Astrocyte of the spinal cord (primary cell): ENCODE data around the gene CCDC110.

Experiments
- DNase-seq: peaks from one replicate; pipeline ENCODE4 v3.0.0; 2011; ENCODE audit warnings: low read depth, low spot score
- H3K4me3 ChIP-seq: 2 replicates; pipeline ENCODE4 v1.5.1; 2011; ENCODE audit warnings: low read depth, mild to moderate bottlenecking, low read length, moderate library complexity
- CTCF ChIP-seq: IDR thresholded peaks from 2 replicates; pipeline ENCODE4 v1.5.1; 2012; ENCODE audit warnings: low read depth, mild to moderate bottlenecking, low read length, inconsistent platforms
- in situ Hi-C: cut with HindIII; loops from 2 replicates; pipeline ENCODE4 v1.10.0; 2017; ENCODE audit warnings: low sequenced_read_pairs

Gene CCDC110

GRCh38 chr4:185456131-185456530, 15.4 kb downstream of the CCDC110 start:
- no peak overlapping the region for H3K4me3 ChIP-seq
- DNase-seq = no peak
- in situ Hi-C loops = no loop called here
- no peak for TF ChIP-seq CTCF

- H3K4me3 ChIP-seq = no peak overlapping the region
- TF ChIP-seq CTCF = no peak
- DNase-seq = no peak
- in situ Hi-C loops = no loop called here
These were observed 26.3 kb downstream of the CCDC110 start for GRCh38 chr4:185445209-185445608.

GRCh38 chr4:185441479-185441878, 30.1 kb downstream of the CCDC110 start:
- TF ChIP-seq CTCF = no peak
- no peak overlapping the region for H3K4me3 ChIP-seq
- no peak for DNase-seq
- in situ Hi-C loops = no loop called here

- H3K4me3 ChIP-seq = no peak overlapping the region
- in situ Hi-C loops = no loop called here
- no peak for TF ChIP-seq CTCF
- DNase-seq = no peak
These were observed 33.7 kb downstream of the CCDC110 start for GRCh38 chr4:185437809-185438208.

- H3K4me3 ChIP-seq = no peak overlapping the region
- no peak for TF ChIP-seq CTCF
- DNase-seq = no peak
- in situ Hi-C loops = no loop called here
These were observed 36.1 kb downstream of the CCDC110 start for GRCh38 chr4:185435466-185435865.

- H3K4me3 ChIP-seq = no peak overlapping the region
- TF ChIP-seq CTCF = no peak
- DNase-seq = no peak
- in situ Hi-C loops = no loop called here
These were observed 41.9 kb downstream of the CCDC110 start for GRCh38 chr4:185429660-185430059.
